H9 (cell line): ENCODE data around the gene TFR2. TPM values are rescaled to one million over a fixed set of nuclear protein-coding genes. Genes with fewer than 3 reads are reported as not detected.

Experiments
- DNase-seq: peaks from one replicate; pipeline ENCODE4 v3.0.0-alpha.2; 2017
- H2AFZ ChIP-seq: one replicate; pipeline ENCODE4 v1.6.1; 2013; ENCODE audit warnings: mild to moderate bottlenecking, low read length, control low read depth, moderate library complexity
- H2AK5ac ChIP-seq: 2 replicates; pipeline ENCODE4 v1.6.1; 2013; ENCODE audit warnings: low read length, control low read depth, mixed read lengths; ENCODE audit not compliant: insufficient read length
- H2BK120ac ChIP-seq: one replicate; pipeline ENCODE4 v1.6.1; 2013; ENCODE audit warnings: low read depth, mild to moderate bottlenecking, low read length, control low read depth, inconsistent platforms; ENCODE audit not compliant: poor library complexity, severe bottlenecking
- H2BK12ac ChIP-seq: 2 replicates; pipeline ENCODE4 v1.6.1; 2013; ENCODE audit warnings: low read length, control low read depth, mixed read lengths, low read depth; ENCODE audit not compliant: insufficient read length
- H2BK15ac ChIP-seq: 2 replicates; pipeline ENCODE4 v1.6.1; 2013; ENCODE audit warnings: low read depth, low read length, control low read depth
- H2BK20ac ChIP-seq: one replicate; pipeline ENCODE4 v1.6.1; 2013; ENCODE audit warnings: low read depth, mild to moderate bottlenecking, low read length, control low read depth, inconsistent platforms; ENCODE audit not compliant: poor library complexity, severe bottlenecking
- H2BK5ac ChIP-seq: 2 replicates; pipeline ENCODE4 v1.6.1; 2013; ENCODE audit warnings: low read length, control low read depth, mixed read lengths; ENCODE audit not compliant: insufficient read length
- H3K14ac ChIP-seq: 2 replicates; pipeline ENCODE4 v1.6.1; 2013; ENCODE audit warnings: low read length, control low read depth; ENCODE audit not compliant: insufficient read depth
- H3K18ac ChIP-seq: 2 replicates; pipeline ENCODE4 v1.6.1; 2013; ENCODE audit warnings: low read depth, mild to moderate bottlenecking, mixed read lengths, low read length, control low read depth; ENCODE audit not compliant: insufficient read length
- H3K23ac ChIP-seq: 2 replicates; pipeline ENCODE4 v1.6.1; 2013; ENCODE audit warnings: low read length, control low read depth, mixed read lengths, low read depth; ENCODE audit not compliant: insufficient read length
- H3K23me2 ChIP-seq: 2 replicates; pipeline ENCODE4 v1.6.1; 2013; ENCODE audit warnings: low read depth, mild to moderate bottlenecking, mixed read lengths, low read length, control low read depth; ENCODE audit not compliant: insufficient read length, poor library complexity, severe bottlenecking
- H3K27ac ChIP-seq: 2 replicates; pipeline ENCODE4 v1.5.1; 2013; ENCODE audit warnings: low read length, control low read depth, mixed read lengths, low read depth; ENCODE audit not compliant: insufficient read length
- H3K27me3 ChIP-seq: 2 replicates; pipeline ENCODE4 v1.6.1; 2013; ENCODE audit warnings: low read length, control low read depth, inconsistent platforms; ENCODE audit not compliant: insufficient read depth
- H3K4ac ChIP-seq: 2 replicates; pipeline ENCODE4 v1.6.1; 2013; ENCODE audit warnings: low read depth, mild to moderate bottlenecking, control low read depth, inconsistent platforms, low read length, moderate library complexity
- H3K4me1 ChIP-seq: 2 replicates; pipeline ENCODE4 v1.6.1; 2013; ENCODE audit warnings: low read length, control low read depth, inconsistent platforms; ENCODE audit not compliant: insufficient read depth
- H3K4me2 ChIP-seq: 2 replicates; pipeline ENCODE4 v1.6.1; 2013; ENCODE audit warnings: low read length, control low read depth, mixed read lengths; ENCODE audit not compliant: insufficient read length, insufficient read depth
- H3K56ac ChIP-seq: 2 replicates; pipeline ENCODE4 v1.6.1; 2013; ENCODE audit warnings: low read depth, mild to moderate bottlenecking, mixed read lengths, low read length, control low read depth; ENCODE audit not compliant: insufficient read length
- H3K79me1 ChIP-seq: 2 replicates; pipeline ENCODE4 v1.6.1; 2013; ENCODE audit warnings: low read depth, mild to moderate bottlenecking, moderate library complexity, low read length, control low read depth, inconsistent platforms; ENCODE audit not compliant: insufficient read depth, poor library complexity, severe bottlenecking
- H3K79me2 ChIP-seq: 2 replicates; pipeline ENCODE4 v1.6.1; 2013; ENCODE audit warnings: low read length, control low read depth, inconsistent platforms; ENCODE audit not compliant: insufficient read depth
- H3K9ac ChIP-seq: 2 replicates; pipeline ENCODE4 v1.6.1; 2013; ENCODE audit warnings: low read length, control low read depth, mixed read lengths; ENCODE audit not compliant: insufficient read length; ENCODE audit errors: extremely low read depth
- H3K9me3 ChIP-seq: one replicate; pipeline ENCODE4 v1.6.1; 2013; ENCODE audit warnings: low read depth, low read length, inconsistent platforms; ENCODE audit not compliant: control insufficient read depth
- H3T11ph ChIP-seq: one replicate; pipeline ENCODE4 v1.6.1; 2013; ENCODE audit warnings: mild to moderate bottlenecking, low read length, control low read depth, inconsistent platforms
- H4K20me1 ChIP-seq: one replicate; pipeline ENCODE4 v1.6.1; 2013; ENCODE audit not compliant: control insufficient read depth, insufficient read length, insufficient read depth
- H4K5ac ChIP-seq: 2 replicates; pipeline ENCODE4 v1.6.1; 2013; ENCODE audit warnings: low read depth, mild to moderate bottlenecking, mixed read lengths, low read length, control low read depth; ENCODE audit not compliant: insufficient read length
- H4K8ac ChIP-seq: replicated peaks from 2 replicates; pipeline ENCODE4 v1.6.1; 2013; ENCODE audit warnings: low read length, control low read depth, mixed read lengths, low read depth; ENCODE audit not compliant: insufficient read length
- H4K91ac ChIP-seq: 2 replicates; pipeline ENCODE4 v1.6.1; 2013; ENCODE audit warnings: low read depth, mild to moderate bottlenecking, moderate library complexity, mixed read lengths, low read length, control low read depth; ENCODE audit not compliant: insufficient read length
- H3K27ac Mint-ChIP-seq, 3 experiments: 2 replicates in 2 of 3; 3 replicates in 1 of 3; pipeline ENCODE4 v1.8.0; 2020 to 2021; ENCODE audit warnings: mixed read lengths in 3 of 3, mild to moderate bottlenecking in 1 of 3, moderate library complexity in 1 of 3
- H3K27me3 Mint-ChIP-seq: 2 replicates; pipeline ENCODE4 v1.8.0; 2021; ENCODE audit warnings: low read depth, mild to moderate bottlenecking, moderate library complexity, mixed read lengths
- H3K36me3 Mint-ChIP-seq, 3 experiments: 2 replicates in 2 of 3; 3 replicates in 1 of 3; pipeline ENCODE4 v1.8.0; 2020 to 2021; ENCODE audit warnings: low read depth in 3 of 3, mixed read lengths in 3 of 3; ENCODE audit not compliant: insufficient read depth in 1 of 3
- H3K4me1 Mint-ChIP-seq, 2 experiments: 2 replicates each; pipeline ENCODE4 v1.8.0; 2020; ENCODE audit warnings: mixed read lengths in 2 of 2
- H3K4me3 Mint-ChIP-seq, 2 experiments: 2 replicates in 1 of 2; 3 replicates in 1 of 2; pipeline ENCODE4 v1.8.0; 2020 to 2021; ENCODE audit warnings: mild to moderate bottlenecking in 2 of 2, mixed read lengths in 2 of 2, moderate library complexity in 1 of 2
- H3K9me3 Mint-ChIP-seq, 2 experiments: 2 replicates in 1 of 2; 3 replicates in 1 of 2; pipeline ENCODE4 v1.8.0; 2020; ENCODE audit warnings: mild to moderate bottlenecking in 2 of 2, mixed read lengths in 2 of 2, moderate library complexity in 1 of 2
- WGBS: extraction: QIAGEN DNeasy Blood & Tissue Kit; methylation state at CpG from one replicate; pipeline ENCODE4 v1.1.7; 2013; ENCODE audit warnings: missing lambda C conversion rate, low lambda C conversion rate, mixed read lengths; ENCODE audit not compliant: insufficient read length; ENCODE audit errors: extremely low coverage; 5-methylcytosine and 5-hydroxymethylcytosine counted together
- total RNA-seq: library from RNA; stranded (reverse); gene quantifications from 2 replicates; pipeline ENCODE4 v1.2.1, GENCODE V29; 2021
- TF ChIP-seq, protein P1 (sequence below): fragments of 200-600 bp; sonication (generic); conservative IDR thresholded peaks from 3 replicates; pipeline ENCODE4 v1.8.0; 2021; ENCODE audit warnings: antibody characterized with exemption, mild to moderate bottlenecking

The TFR2 gene
- total RNA-seq, 1 experiment from 2014 or later, result 2.3 TPM

- Histone ChIP-seq H3K23me2 (peaks cover 8% of the 10 kb centered on the region), H3K4me2 (no peak overlapping the region), H2BK5ac (no peak overlapping the region), H3T11ph (no peak overlapping the region), H3K27ac (no peak overlapping the region), H3K79me1 (no peaks in the 10 kb centered on the region), H3K4me1 (peaks cover 4% of the 10 kb centered on the region; the same call in 1 of the 2 replicates), H2BK15ac (no peak overlapping the region), H2AK5ac (no peak overlapping the region), H2BK12ac (no peak overlapping the region), H3K56ac (no peak overlapping the region), H2AFZ (no peak overlapping the region), H3K9ac (no peak overlapping the region), H3K14ac (no peak overlapping the region), H3K79me2 (no peaks in the 10 kb centered on the region), H4K91ac (no peak overlapping the region), H3K9me3 (no peaks in the 10 kb centered on the region), H2BK20ac (no peak overlapping the region), H3K23ac (no peak overlapping the region), H4K8ac (no peak overlapping the region), H3K18ac (no peak overlapping the region), H2BK120ac (no peak overlapping the region), H3K4ac (no peak overlapping the region), H4K5ac (no peak overlapping the region), H4K20me1 (no peaks in the 10 kb centered on the region), H3K27me3 (no peaks in the 10 kb centered on the region)
- WGBS, result no CpG with 5 or more reads among the region's 11 CpGs
- Mint-ChIP-seq H3K9me3 (no peaks in the 10 kb centered on the region), H3K4me1 (peaks cover 22 to 25% of the 10 kb centered on the region in 2 experiments), H3K4me3 (no peak overlapping the region), H3K27ac (no peak overlapping the region), H3K27me3 (peaks cover under 1% of the 10 kb centered on the region; the same call in 1 of the 2 replicates), H3K36me3 (peaks cover 9 to 17% (median 15%) of the 10 kb centered on the region in 3 experiments; a peak in 5 of 7 replicates)
- no peak for DNase-seq
- TF ChIP-seq, protein P1, sequence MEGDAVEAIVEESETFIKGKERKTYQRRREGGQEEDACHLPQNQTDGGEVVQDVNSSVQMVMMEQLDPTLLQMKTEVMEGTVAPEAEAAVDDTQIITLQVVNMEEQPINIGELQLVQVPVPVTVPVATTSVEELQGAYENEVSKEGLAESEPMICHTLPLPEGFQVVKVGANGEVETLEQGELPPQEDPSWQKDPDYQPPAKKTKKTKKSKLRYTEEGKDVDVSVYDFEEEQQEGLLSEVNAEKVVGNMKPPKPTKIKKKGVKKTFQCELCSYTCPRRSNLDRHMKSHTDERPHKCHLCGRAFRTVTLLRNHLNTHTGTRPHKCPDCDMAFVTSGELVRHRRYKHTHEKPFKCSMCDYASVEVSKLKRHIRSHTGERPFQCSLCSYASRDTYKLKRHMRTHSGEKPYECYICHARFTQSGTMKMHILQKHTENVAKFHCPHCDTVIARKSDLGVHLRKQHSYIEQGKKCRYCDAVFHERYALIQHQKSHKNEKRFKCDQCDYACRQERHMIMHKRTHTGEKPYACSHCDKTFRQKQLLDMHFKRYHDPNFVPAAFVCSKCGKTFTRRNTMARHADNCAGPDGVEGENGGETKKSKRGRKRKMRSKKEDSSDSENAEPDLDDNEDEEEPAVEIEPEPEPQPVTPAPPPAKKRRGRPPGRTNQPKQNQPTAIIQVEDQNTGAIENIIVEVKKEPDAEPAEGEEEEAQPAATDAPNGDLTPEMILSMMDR, result no peak
Measured at GRCh38 chr7:100582650-100583049, 58.7 kb downstream of the TFR2 start.
